ENCODE results near the gene MAMDC4.

MAMDC4 gene

GRCh38 chr9:136825295-136826187 is 26.6 kb upstream of the MAMDC4 start:
- no peak overlapping the region for H4K8ac ChIP-seq (ENCODE audit: low read depth, low read length)
- no peak overlapping the region for H2BK120ac ChIP-seq (ENCODE audit: low read depth, low read length)

GRCh38 chr9:136826188-136826541 is 26.0 kb upstream of the MAMDC4 start:
- no peak overlapping the region for H2BK12ac ChIP-seq (ENCODE audit: low read length)
- WGBS, 2 donors (ENCODE audit: extremely low coverage in 2 of 2, insufficient read length in 2 of 2, insufficient replicate concordance in 1 of 2) = no CpG with 5 or more reads among the region's 17 CpGs
- no peak for DNase-seq (ENCODE audit: low spot score)
- no peak overlapping the region for H2BK15ac ChIP-seq (ENCODE audit: low read length)
- peaks cover 62 to 85% of the 10 kb centered on the region in 2 donors for H3K36me3 ChIP-seq (replicated peaks in 1 of 2; ENCODE audit: control insufficient read depth in 2 of 2, insufficient read depth in 2 of 2, low read length in 2 of 2)
- no peak overlapping the region for H4K8ac ChIP-seq (ENCODE audit: low read depth, low read length)
- H2AK5ac ChIP-seq (ENCODE audit: low read depth, low read length) = no peak overlapping the region
- no peak overlapping the region for H2BK120ac ChIP-seq (ENCODE audit: low read depth, low read length)
- H4K91ac ChIP-seq (ENCODE audit: low read depth, low read length, poor library complexity) = no peak overlapping the region
- H3K9ac ChIP-seq (ENCODE audit: low read depth, low read length, poor library complexity) = no peak overlapping the region
- H3K18ac ChIP-seq (ENCODE audit: low read length) = no peak overlapping the region
- no peak overlapping the region for H3K4me2 ChIP-seq (ENCODE audit: insufficient read depth, low read length, poor library complexity, severe bottlenecking)
- no peak overlapping the region for H2AFZ ChIP-seq (ENCODE audit: low read length)
- H3K4me3 ChIP-seq (ENCODE audit: low read length in 2 of 2) = no peak overlapping the region
- H2BK5ac ChIP-seq (ENCODE audit: low read length) = no peak overlapping the region
- H3K79me1 ChIP-seq (ENCODE audit: low read depth, low read length) = peaks cover 21% of the 10 kb centered on the region
- no peaks in the 10 kb centered on the region for H3K27me3 ChIP-seq (ENCODE audit: control insufficient read depth in 3 of 3, insufficient read depth in 3 of 3, low read depth in 1 of 3, low read length in 3 of 3)
- no peak overlapping the region for H3K4ac ChIP-seq (ENCODE audit: low read length)
- H3K4me1 ChIP-seq (ENCODE audit: control insufficient read depth in 2 of 2, insufficient read depth in 1 of 2, low read depth in 1 of 2, low read length in 2 of 2) = peaks cover 0 to 2% of the 10 kb centered on the region in 2 donors
- no peak overlapping the region for H3K27ac ChIP-seq (replicated peaks; ENCODE audit: low read length)
- peak overlapping the region; percentile 65 for H3K23ac ChIP-seq (ENCODE audit: low read depth, low read length, poor library complexity)
- no peaks in the 10 kb centered on the region for H3K9me3 ChIP-seq (replicated peaks in 1 of 2; ENCODE audit: control insufficient read depth in 2 of 2, insufficient read depth in 1 of 2, low read depth in 1 of 2, low read length in 2 of 2)
- H3K14ac ChIP-seq (ENCODE audit: low read length) = no peak overlapping the region

More at GRCh38 chr9:136825295-136826187, 26.6 kb upstream of the MAMDC4 start:
- peaks cover 21% of the 10 kb centered on the region for H3K79me1 ChIP-seq (ENCODE audit: low read depth, low read length)
- H3K27ac ChIP-seq (replicated peaks; ENCODE audit: low read length) = no peak overlapping the region
- no peak overlapping the region for H4K91ac ChIP-seq (ENCODE audit: low read depth, low read length, poor library complexity)
- no peak overlapping the region for H2BK12ac ChIP-seq (ENCODE audit: low read length)
- no peak overlapping the region for H2BK15ac ChIP-seq (ENCODE audit: low read length)
- no peak overlapping the region for H2BK5ac ChIP-seq (ENCODE audit: low read length)
- peak overlapping the region; percentile 65 for H3K23ac ChIP-seq (ENCODE audit: low read depth, low read length, poor library complexity)
- H2AFZ ChIP-seq (ENCODE audit: low read length) = no peak overlapping the region
- H2AK5ac ChIP-seq (ENCODE audit: low read depth, low read length) = no peak overlapping the region
- no peak overlapping the region for H3K4ac ChIP-seq (ENCODE audit: low read length)
- peak overlapping the region; percentile 4 for H3K9ac ChIP-seq (ENCODE audit: low read depth, low read length, poor library complexity)
- no peak overlapping the region for H3K4me3 ChIP-seq (ENCODE audit: low read length in 2 of 2)
- no peak overlapping the region for H3K18ac ChIP-seq (ENCODE audit: low read length)
- no peaks in the 10 kb centered on the region for H3K9me3 ChIP-seq (replicated peaks in 1 of 2; ENCODE audit: control insufficient read depth in 2 of 2, insufficient read depth in 1 of 2, low read depth in 1 of 2, low read length in 2 of 2)
- no peak overlapping the region for H3K4me2 ChIP-seq (ENCODE audit: insufficient read depth, low read length, poor library complexity, severe bottlenecking)
- peaks cover 56 to 85% of the 10 kb centered on the region in 2 donors for H3K36me3 ChIP-seq (replicated peaks in 1 of 2; ENCODE audit: control insufficient read depth in 2 of 2, insufficient read depth in 2 of 2, low read length in 2 of 2)
- H3K14ac ChIP-seq (ENCODE audit: low read length) = no peak overlapping the region
- H3K4me1 ChIP-seq (ENCODE audit: control insufficient read depth in 2 of 2, insufficient read depth in 1 of 2, low read depth in 1 of 2, low read length in 2 of 2) = peaks cover 0 to 6% of the 10 kb centered on the region in 2 donors
- no CpG with 5 or more reads among the region's 44 CpGs for WGBS, 2 donors (ENCODE audit: extremely low coverage in 2 of 2, insufficient read length in 2 of 2, insufficient replicate concordance in 1 of 2)
- no peaks in the 10 kb centered on the region for H3K27me3 ChIP-seq (ENCODE audit: control insufficient read depth in 3 of 3, insufficient read depth in 3 of 3, low read depth in 1 of 3, low read length in 3 of 3)
- no peak for DNase-seq (ENCODE audit: low spot score)

- Histone ChIP-seq H3K9me3 (replicated peaks in 1 of 2; ENCODE audit: control insufficient read depth in 2 of 2, insufficient read depth in 1 of 2, low read depth in 1 of 2, low read length in 2 of 2) (no peaks in the 10 kb centered on the region), H3K23ac (ENCODE audit: low read depth, low read length, poor library complexity) (no peak overlapping the region), H4K8ac (ENCODE audit: low read depth, low read length) (no peak overlapping the region), H3K4me2 (ENCODE audit: insufficient read depth, low read length, poor library complexity, severe bottlenecking) (no peak overlapping the region), H3K14ac (ENCODE audit: low read length) (peak overlapping the region; percentile 8), H3K18ac (ENCODE audit: low read length) (no peak overlapping the region), H4K91ac (ENCODE audit: low read depth, low read length, poor library complexity) (no peak overlapping the region), H3K4me1 (ENCODE audit: control insufficient read depth in 2 of 2, insufficient read depth in 1 of 2, low read depth in 1 of 2, low read length in 2 of 2) (peaks cover 0 to under 1% of the 10 kb centered on the region in 2 donors), H3K36me3 (replicated peaks in 1 of 2; ENCODE audit: control insufficient read depth in 2 of 2, insufficient read depth in 2 of 2, low read length in 2 of 2) (peaks cover 69 to 93% of the 10 kb centered on the region in 2 donors), H2BK15ac (ENCODE audit: low read length) (no peak overlapping the region), H3K79me1 (ENCODE audit: low read depth, low read length) (peaks cover 16% of the 10 kb centered on the region), H2BK120ac (ENCODE audit: low read depth, low read length) (no peak overlapping the region), H3K27me3 (ENCODE audit: control insufficient read depth in 3 of 3, insufficient read depth in 3 of 3, low read depth in 1 of 3, low read length in 3 of 3) (no peaks in the 10 kb centered on the region), H3K27ac (replicated peaks; ENCODE audit: low read length) (no peak overlapping the region), H2BK5ac (ENCODE audit: low read length) (peak overlapping the region; percentile 39), H2AK5ac (ENCODE audit: low read depth, low read length) (no peak overlapping the region), H2BK12ac (ENCODE audit: low read length) (no peak overlapping the region), H2AFZ (ENCODE audit: low read length) (no peak overlapping the region), H3K4ac (ENCODE audit: low read length) (no peak overlapping the region), H3K9ac (ENCODE audit: low read depth, low read length, poor library complexity) (no peak overlapping the region), H3K4me3 (ENCODE audit: low read length in 2 of 2) (no peak overlapping the region)
- WGBS, 2 donors (ENCODE audit: extremely low coverage in 2 of 2, insufficient read length in 2 of 2, insufficient replicate concordance in 1 of 2) = no CpG with 5 or more reads among the region's 24 CpGs
- DNase-seq (ENCODE audit: low spot score) = no peak
Measured at GRCh38 chr9:136826703-136827582, 25.2 kb upstream of the MAMDC4 start.
